B cell (primary cell): ENCODE measurements around the gene SFXN5.

ENCODE experiments used
- EZH2 ChIP-seq: IDR thresholded peaks from 2 replicates; pipeline ENCODE4 v1.6.1; 2012; ENCODE audit warnings: borderline replicate concordance, low read depth, mild to moderate bottlenecking, moderate library complexity, low read length; ENCODE audit not compliant: insufficient read depth, poor library complexity, severe bottlenecking
- TF ChIP-seq, protein P1 (sequence below): fragments of 200-600 bp; IDR thresholded peaks from one replicate; pipeline ENCODE4 v1.8.0; 2022; ENCODE audit warnings: antibody characterized with exemption, mild to moderate bottlenecking

DNA sequence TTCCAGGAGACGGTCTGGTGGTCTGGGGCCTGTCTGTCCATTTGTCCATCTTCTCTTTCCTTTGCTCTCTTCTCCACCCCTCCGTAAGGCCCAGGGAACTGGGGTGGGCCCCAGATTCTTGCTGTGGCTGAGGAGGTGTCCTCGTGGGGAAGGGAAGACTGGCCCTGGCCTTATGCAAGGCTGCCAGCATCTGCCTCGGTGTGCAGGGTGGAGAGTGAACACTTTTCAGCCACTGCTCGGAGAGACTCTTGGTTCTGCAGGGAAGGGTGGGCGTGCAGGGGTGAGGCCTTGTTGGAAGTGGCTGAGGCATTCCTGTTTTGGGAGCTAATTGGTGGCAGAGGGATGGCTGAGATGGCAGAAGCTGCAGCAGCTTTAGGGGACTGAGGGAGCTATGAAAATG, 131.2 kb downstream of the SFXN5 start:
- TF ChIP-seq, protein P1, sequence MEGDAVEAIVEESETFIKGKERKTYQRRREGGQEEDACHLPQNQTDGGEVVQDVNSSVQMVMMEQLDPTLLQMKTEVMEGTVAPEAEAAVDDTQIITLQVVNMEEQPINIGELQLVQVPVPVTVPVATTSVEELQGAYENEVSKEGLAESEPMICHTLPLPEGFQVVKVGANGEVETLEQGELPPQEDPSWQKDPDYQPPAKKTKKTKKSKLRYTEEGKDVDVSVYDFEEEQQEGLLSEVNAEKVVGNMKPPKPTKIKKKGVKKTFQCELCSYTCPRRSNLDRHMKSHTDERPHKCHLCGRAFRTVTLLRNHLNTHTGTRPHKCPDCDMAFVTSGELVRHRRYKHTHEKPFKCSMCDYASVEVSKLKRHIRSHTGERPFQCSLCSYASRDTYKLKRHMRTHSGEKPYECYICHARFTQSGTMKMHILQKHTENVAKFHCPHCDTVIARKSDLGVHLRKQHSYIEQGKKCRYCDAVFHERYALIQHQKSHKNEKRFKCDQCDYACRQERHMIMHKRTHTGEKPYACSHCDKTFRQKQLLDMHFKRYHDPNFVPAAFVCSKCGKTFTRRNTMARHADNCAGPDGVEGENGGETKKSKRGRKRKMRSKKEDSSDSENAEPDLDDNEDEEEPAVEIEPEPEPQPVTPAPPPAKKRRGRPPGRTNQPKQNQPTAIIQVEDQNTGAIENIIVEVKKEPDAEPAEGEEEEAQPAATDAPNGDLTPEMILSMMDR = no peak
- no peak for TF ChIP-seq EZH2
